GM21576 (cell line): ENCODE results near the gene ATAD1.
A peak's percentile ranks its signal among the peaks of the same experiment; 100 is the strongest.
"Not testable (repeated sequence)": the region's sequence is repeated elsewhere in the genome, so short reads cannot be mapped to it uniquely, and the experiment has no call there.

Source experiments
- ATAC-seq: cut with Tn5 transposase; IDR thresholded peaks from one replicate; pipeline ENCODE4 v1.9.1; 2021; ENCODE audit warnings: mild to moderate bottlenecking, moderate library complexity; ENCODE audit not compliant: unreplicated experiment

Gene ATAD1

GRCh38 chr10:87817609-87818504 lies at the start of gene ATAD1:
TSS of gene ATAD1 (minus strand) at chr10:87818226. CDS start at chr10:87814599, 3,627 bp downstream.
- peak; percentile 65 for ATAC-seq

DNA sequence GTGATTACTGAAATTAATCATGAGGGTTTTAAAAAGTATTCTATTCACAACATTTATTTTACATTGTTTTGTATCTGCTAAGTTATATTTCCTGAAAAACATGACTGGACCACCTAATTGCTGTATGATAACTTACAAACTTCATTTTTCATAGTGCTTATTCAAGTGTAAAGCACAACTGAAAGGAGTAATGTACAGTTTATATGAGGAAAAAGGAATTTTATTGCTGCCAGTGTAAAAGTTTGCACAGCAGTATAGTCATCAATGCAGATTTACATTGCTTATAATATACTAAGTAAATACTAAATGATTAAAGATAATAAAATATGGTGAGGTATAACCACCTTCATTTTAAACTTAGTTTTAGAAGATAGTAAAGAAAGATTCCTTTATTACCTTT lies 49.4 kb upstream of the ATAD1 start:
- no peak for ATAC-seq

GRCh38 chr10:87866412-87866974 lies 48.5 kb upstream of the ATAD1 start:
- no peak for ATAC-seq

- ATAC-seq = no peak
Measured at GRCh38 chr10:87865241-87865881, 47.3 kb upstream of the ATAD1 start.

- ATAC-seq = no peak
Measured at GRCh38 chr10:87864496-87865059, 46.6 kb upstream of the ATAD1 start.

DNA sequence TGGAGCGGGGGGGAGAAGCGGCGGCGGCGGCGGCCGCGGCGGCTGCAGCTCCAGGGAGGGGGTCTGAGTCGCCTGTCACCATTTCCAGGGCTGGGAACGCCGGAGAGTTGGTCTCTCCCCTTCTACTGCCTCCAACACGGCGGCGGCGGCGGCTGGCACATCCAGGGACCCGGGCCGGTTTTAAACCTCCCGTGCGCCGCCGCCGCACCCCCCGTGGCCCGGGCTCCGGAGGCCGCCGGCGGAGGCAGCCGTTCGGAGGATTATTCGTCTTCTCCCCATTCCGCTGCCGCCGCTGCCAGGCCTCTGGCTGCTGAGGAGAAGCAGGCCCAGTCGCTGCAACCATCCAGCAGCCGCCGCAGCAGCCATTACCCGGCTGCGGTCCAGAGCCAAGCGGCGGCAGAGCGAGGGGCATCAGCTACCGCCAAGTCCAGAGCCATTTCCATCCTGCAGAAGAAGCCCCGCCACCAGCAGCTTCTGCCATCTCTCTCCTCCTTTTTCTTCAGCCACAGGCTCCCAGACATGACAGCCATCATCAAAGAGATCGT lies 46.0 kb upstream of the ATAD1 start:
- not testable (repeated sequence) for ATAC-seq

DNA sequence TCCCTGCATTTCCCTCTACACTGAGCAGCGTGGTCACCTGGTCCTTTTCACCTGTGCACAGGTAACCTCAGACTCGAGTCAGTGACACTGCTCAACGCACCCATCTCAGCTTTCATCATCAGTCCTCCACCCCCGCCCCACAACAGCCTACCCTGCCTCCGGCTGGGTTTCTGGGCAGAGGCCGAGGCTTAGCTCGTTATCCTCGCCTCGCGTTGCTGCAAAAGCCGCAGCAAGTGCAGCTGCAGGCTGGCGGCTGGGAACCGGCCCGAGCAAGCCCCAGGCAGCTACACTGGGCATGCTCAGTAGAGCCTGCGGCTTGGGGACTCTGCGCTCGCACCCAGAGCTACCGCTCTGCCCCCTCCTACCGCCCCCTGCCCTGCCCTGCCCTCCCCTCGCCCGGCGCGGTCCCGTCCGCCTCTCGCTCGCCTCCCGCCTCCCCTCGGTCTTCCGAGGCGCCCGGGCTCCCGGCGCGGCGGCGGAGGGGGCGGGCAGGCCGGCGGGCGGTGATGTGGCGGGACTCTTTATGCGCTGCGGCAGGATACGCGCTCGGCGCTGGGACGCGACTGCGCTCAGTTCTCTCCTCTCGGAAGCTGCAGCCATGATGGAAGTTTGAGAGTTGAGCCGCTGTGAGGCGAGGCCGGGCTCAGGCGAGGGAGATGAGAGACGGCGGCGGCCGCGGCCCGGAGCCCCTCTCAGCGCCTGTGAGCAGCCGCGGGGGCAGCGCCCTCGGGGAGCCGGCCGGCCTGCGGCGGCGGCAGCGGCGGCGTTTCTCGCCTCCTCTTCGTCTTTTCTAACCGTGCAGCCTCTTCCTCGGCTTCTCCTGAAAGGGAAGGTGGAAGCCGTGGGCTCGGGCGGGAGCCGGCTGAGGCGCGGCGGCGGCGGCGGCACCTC lies 45.3 kb upstream of the ATAD1 start, which contains the start of the genes KLLN and PTEN:
KLLN (minus strand) TSS at position 481 of the 891 bp plus-strand sequence. CDS start 1,046 bp downstream, outside the sequence.
PTEN (plus strand) TSS at position 573 of the 891 bp plus-strand sequence. CDS start 845 bp downstream, outside the sequence.
- ATAC-seq = peak; percentile 27

DNA sequence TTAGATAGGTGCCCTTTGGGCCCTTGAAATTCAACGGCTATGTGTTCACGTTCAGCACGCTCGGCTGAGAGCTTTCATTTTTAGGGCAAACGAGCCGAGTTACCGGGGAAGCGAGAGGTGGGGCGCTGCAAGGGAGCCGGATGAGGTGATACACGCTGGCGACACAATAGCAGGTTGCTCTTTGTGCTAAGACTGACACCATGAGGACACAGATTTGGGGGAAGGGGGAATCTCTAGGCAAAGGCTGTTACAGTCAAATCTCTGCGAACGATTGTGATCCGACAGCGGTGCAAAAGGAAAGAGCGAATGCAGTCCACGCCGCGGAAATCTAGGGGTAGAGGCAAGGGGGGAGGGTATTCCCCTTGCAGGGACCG lies 44.6 kb upstream of the ATAD1 start:
- peak; percentile 14 for ATAC-seq

GRCh38 chr10:87861953-87862678 lies 44.1 kb upstream of the ATAD1 start:
- peak; percentile 51 for ATAC-seq

DNA sequence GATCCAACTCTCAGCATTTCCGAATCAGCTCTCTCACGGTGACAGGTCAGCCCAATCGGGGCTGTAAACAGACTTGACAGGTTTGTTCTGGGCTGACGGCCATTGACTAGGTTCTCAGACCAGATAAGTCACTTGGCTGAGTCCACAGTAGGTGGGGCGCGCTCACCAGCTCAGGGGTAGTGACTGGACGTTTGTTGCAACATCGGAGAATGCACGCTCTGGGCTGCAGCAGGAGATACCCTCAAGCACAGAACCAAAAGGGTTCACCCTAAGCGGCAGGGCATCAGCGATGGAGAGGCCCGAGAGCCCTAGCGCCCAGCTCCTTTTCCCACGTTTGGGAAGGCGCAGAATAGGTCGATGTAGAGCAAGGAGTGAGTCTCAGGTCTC lies 43.5 kb upstream of the ATAD1 start:
- peak; percentile 18 for ATAC-seq

DNA sequence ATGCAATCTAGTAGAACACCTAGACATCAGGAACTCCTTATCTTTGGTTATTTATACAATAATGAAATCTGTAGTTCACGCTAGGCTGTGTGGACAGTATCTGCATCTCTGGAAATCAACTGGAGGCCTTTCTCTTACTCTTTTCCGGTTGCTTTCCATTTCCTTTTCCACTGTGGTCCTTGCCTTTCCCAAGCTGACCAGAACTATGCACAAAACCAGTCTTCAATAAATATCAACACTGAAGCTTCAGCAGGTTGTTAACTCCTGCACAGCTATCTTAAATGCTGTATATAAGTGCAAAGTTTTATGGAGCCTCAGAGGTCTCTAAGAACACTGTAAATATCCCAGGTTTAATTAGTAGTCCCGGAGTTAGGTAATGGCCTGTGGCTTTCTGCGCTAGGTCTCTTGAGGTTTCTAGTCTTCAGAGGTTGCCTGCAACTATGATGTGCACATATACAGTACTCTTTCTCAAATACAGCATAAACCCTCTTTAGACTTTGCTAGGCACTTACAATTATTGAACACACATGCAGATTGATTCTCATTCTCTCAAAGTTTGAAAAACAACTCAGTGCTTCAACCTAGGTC lies 42.9 kb upstream of the ATAD1 start:
- no peak for ATAC-seq

DNA sequence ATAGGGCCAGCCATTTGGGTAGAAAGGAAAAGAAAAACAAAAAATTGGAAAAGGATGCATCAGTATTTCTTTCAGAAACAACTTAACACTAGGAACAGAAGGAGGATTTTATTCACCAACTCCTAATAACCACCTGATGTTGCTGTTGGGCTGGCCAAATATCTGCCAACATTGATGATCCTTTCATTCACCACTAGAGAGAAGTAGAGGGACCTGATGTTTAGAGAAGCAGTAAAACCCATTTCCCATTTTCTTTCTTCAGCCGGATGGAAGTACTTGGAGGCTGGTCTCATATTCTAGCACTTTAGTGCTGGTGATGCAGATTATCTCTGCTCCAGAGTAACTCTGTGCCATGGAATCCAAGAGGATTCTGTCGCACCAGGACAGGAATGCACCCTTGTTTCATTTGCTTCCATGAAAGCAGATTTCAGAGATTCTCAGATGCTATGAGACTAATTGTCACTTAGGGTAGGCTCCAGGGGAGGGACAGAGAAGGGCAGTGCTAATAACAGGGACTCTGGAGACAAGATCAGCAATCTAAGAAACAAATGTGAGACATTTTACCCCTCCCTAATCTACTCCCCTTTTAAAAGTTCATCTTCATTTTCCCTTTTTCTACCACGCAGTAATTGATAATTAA lies 42.2 kb upstream of the ATAD1 start:
- no peak for ATAC-seq

GRCh38 chr10:87855665-87856064 lies 37.6 kb upstream of the ATAD1 start:
- not testable (repeated sequence) for ATAC-seq

GRCh38 chr10:87855247-87855646 lies 37.2 kb upstream of the ATAD1 start:
- ATAC-seq = not testable (repeated sequence)

DNA sequence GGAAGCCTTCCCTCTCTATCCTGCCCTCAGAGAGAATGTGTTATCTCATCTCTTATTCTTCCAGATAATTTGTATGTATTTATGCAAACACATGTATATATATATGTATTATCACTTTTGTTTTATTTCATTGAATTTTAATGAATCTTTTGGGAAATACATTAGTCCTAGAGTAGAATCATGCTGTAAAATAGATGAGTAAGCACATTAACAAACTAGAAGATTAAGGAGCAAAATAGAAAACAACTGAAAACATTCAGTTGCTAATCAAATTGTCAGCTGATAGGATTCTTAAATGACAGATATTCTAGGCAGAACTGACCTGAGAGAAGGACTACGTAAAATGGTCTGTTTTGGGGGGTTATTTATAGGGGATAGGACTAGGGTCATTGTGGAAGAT lies 34.1 kb upstream of the ATAD1 start:
- ATAC-seq = no peak

GRCh38 chr10:87850742-87851205 lies 32.7 kb upstream of the ATAD1 start:
- no peak for ATAC-seq

GRCh38 chr10:87849001-87849400 lies 31.0 kb upstream of the ATAD1 start:
- ATAC-seq = no peak

GRCh38 chr10:87847550-87847949 lies 29.5 kb upstream of the ATAD1 start:
- no peak for ATAC-seq
